Fibroblast of the aortic adventitia (primary cell): ENCODE data around the gene COL4A2. TPM values are rescaled to one million over a fixed set of nuclear protein-coding genes. Genes with fewer than 3 reads are reported as not detected.

Experiments
- DNase-seq: peaks from one replicate; pipeline ENCODE4 v3.0.0-alpha.2; 2010; ENCODE audit warnings: low read depth
- H3K4me3 ChIP-seq: 2 replicates; pipeline ENCODE4 v1.5.1; 2011; ENCODE audit warnings: low read depth, mild to moderate bottlenecking, control low read depth, low read length, moderate library complexity
- total RNA-seq: library from RNA; depleted of rRNA; stranded (reverse); fragments of >200 nt; gene quantifications from 2 replicates; pipeline ENCODE4 v1.2.3, GENCODE V29; 2012; ENCODE audit warnings: low replicate concordance
- TF ChIP-seq, protein P1 (sequence below): IDR thresholded peaks from 2 replicates; pipeline ENCODE4 v1.5.1; 2011; ENCODE audit warnings: mild to moderate bottlenecking, low read length, control low read depth, inconsistent platforms; ENCODE audit not compliant: insufficient read depth

The COL4A2 gene
- total RNA-seq, 1 donor, result 53.3 TPM

GRCh38 chr13:110404321-110404720 lies 97.2 kb downstream of the COL4A2 start:
- H3K4me3 ChIP-seq, result no peak overlapping the region
- DNase-seq, result no peak
- TF ChIP-seq, protein P1, sequence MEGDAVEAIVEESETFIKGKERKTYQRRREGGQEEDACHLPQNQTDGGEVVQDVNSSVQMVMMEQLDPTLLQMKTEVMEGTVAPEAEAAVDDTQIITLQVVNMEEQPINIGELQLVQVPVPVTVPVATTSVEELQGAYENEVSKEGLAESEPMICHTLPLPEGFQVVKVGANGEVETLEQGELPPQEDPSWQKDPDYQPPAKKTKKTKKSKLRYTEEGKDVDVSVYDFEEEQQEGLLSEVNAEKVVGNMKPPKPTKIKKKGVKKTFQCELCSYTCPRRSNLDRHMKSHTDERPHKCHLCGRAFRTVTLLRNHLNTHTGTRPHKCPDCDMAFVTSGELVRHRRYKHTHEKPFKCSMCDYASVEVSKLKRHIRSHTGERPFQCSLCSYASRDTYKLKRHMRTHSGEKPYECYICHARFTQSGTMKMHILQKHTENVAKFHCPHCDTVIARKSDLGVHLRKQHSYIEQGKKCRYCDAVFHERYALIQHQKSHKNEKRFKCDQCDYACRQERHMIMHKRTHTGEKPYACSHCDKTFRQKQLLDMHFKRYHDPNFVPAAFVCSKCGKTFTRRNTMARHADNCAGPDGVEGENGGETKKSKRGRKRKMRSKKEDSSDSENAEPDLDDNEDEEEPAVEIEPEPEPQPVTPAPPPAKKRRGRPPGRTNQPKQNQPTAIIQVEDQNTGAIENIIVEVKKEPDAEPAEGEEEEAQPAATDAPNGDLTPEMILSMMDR, result no peak

- no peak overlapping the region for H3K4me3 ChIP-seq
- DNase-seq, result peak; percentile 8
These were observed 98.7 kb downstream of the COL4A2 start for GRCh38 chr13:110405597-110406450.

GRCh38 chr13:110407021-110407420 lies 99.9 kb downstream of the COL4A2 start:
- no peak for DNase-seq
- TF ChIP-seq, protein P1, result no peak

More at GRCh38 chr13:110405597-110406450, 98.7 kb downstream of the COL4A2 start:
- TF ChIP-seq, protein P1, result no peak

GRCh38 chr13:110407531-110407930 lies 100.4 kb downstream of the COL4A2 start:
- TF ChIP-seq, protein P1, result no peak
- H3K4me3 ChIP-seq, result no peak overlapping the region
- DNase-seq, result no peak

More at GRCh38 chr13:110407021-110407420, 99.9 kb downstream of the COL4A2 start:
- H3K4me3 ChIP-seq, result no peak overlapping the region

DNA sequence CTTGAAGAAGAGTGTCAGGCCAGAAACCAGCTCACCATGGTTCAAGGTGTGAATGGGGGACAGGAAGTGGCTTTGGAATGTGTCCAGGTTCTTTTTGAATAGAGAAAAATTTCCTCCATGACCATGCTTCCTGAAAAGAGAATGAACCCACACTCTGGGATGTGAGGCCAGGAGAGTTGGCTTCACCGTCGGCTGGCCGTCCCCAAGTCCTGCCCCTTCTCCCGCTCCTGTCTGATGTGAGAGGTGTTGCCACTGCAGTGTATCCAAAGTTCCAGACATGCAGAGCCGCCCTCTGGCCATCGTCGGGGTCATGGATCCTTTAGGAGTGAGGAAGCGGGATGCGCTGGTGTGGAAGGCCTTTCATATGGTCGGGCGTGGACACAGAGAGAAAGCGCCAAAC lies 101.2 kb downstream of the COL4A2 start:
- DNase-seq, result no peak
- TF ChIP-seq, protein P1, result no peak
- no peak overlapping the region for H3K4me3 ChIP-seq

DNA sequence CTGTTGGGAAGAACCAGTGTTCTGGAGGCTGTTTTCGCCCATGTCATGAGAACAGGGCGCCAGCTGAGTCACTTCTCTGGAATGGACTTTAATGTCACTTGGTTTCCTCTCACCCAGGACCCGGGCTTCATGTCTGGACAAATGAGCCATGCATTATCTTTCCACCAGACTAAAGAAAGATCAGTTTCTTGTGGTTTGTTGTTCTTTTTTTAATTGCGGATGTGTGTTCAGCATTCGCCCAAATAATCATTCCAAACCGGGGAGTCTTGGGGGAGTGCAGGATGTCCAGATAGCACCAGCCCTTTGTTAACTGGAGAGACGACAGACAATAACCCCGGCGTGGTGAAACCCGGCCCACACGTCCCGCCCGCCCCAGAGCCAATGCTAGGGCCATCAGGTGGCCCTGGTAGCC lies 102.5 kb downstream of the COL4A2 start:
- DNase-seq, result no peak
- H3K4me3 ChIP-seq, result no peak overlapping the region
- TF ChIP-seq, protein P1, result no peak
